OCI-LY1 (cell line): ENCODE data around the gene FBN2.

Experiments
- H2AFZ ChIP-seq: fragments of 200-600 bp; sonication (generic), shearing (Covaris generic); 2 replicates; pipeline ENCODE4 v1.6.0; 2014; ENCODE audit warnings: antibody characterized with exemption, mild to moderate bottlenecking, low read length
- H3F3A ChIP-seq: fragments of 200-600 bp; sonication (generic), shearing (Covaris generic); 2 replicates; pipeline ENCODE4 v1.6.0; 2014; ENCODE audit warnings: mild to moderate bottlenecking, antibody characterized with exemption, low read length, moderate library complexity; ENCODE audit not compliant: insufficient read depth
- H3K27ac ChIP-seq: fragments of 200-600 bp; sonication (generic); 2 replicates; pipeline ENCODE4 v1.5.1; 2014; ENCODE audit warnings: low read length, mixed run types, mild to moderate bottlenecking, low read depth; ENCODE audit not compliant: poor library complexity, severe bottlenecking
- H3K27me3 ChIP-seq: fragments of 200-600 bp; sonication (generic); 2 replicates; pipeline ENCODE4 v1.6.0; 2014; ENCODE audit warnings: antibody characterized with exemption, mild to moderate bottlenecking, low read length, moderate library complexity; ENCODE audit not compliant: insufficient read depth
- H3K36me3 ChIP-seq: fragments of 200-600 bp; sonication (generic); 2 replicates; pipeline ENCODE4 v1.6.1; 2014; ENCODE audit warnings: mild to moderate bottlenecking, antibody characterized with exemption, low read length, moderate library complexity, mixed read lengths; ENCODE audit not compliant: insufficient read depth
- H3K4me1 ChIP-seq: fragments of 200-600 bp; sonication (generic); 2 replicates; pipeline ENCODE4 v1.5.1; 2014; ENCODE audit warnings: mild to moderate bottlenecking, low read length, moderate library complexity; ENCODE audit not compliant: insufficient read depth, severe bottlenecking
- H3K4me2 ChIP-seq: fragments of 200-600 bp; sonication (generic), shearing (Covaris generic); 2 replicates; pipeline ENCODE4 v1.6.1; 2014; ENCODE audit warnings: low read length
- H3K4me3 ChIP-seq: fragments of 200-600 bp; sonication (generic); 2 replicates; pipeline ENCODE4 v1.5.1; 2014; ENCODE audit warnings: low read length, low read depth, mild to moderate bottlenecking, mixed read lengths; ENCODE audit not compliant: poor library complexity, severe bottlenecking
- H3K79me2 ChIP-seq: fragments of 200-600 bp; shearing (Covaris generic); 2 replicates; pipeline ENCODE4 v1.6.1; 2016; ENCODE audit warnings: mixed run types, low read length, mixed read lengths; ENCODE audit not compliant: insufficient read depth
- H3K9ac ChIP-seq: fragments of 200-600 bp; sonication (generic), shearing (Covaris generic); 2 replicates; pipeline ENCODE4 v1.6.1; 2014; ENCODE audit warnings: mild to moderate bottlenecking, low read length, mixed read lengths
- H3K9me2 ChIP-seq: fragments of 200-600 bp; sonication (generic), shearing (Covaris generic); 2 replicates; pipeline ENCODE4 v1.6.1; 2014; ENCODE audit warnings: low read depth, mild to moderate bottlenecking, low read length, mixed read lengths
- H3K9me3 ChIP-seq: fragments of 200-600 bp; shearing (Covaris generic); 2 replicates; pipeline ENCODE4 v1.6.1; 2014; ENCODE audit warnings: low read length, mixed read lengths
- H4K20me1 ChIP-seq: fragments of 200-600 bp; sonication (generic), shearing (Covaris generic); 2 replicates; pipeline ENCODE4 v1.6.0; 2016; ENCODE audit warnings: mild to moderate bottlenecking, low read length; ENCODE audit not compliant: insufficient read depth
- EZH2 ChIP-seq: fragments of 200-600 bp; sonication (generic), shearing (Covaris generic); IDR thresholded peaks from 2 replicates; pipeline ENCODE4 v1.8.0; 2017; ENCODE audit warnings: borderline replicate concordance, mixed run types, mild to moderate bottlenecking, antibody characterized with exemption, low read length, moderate library complexity, mixed read lengths
- TF ChIP-seq, protein P1 (sequence below): fragments of 200-600 bp; sonication (generic), shearing (Covaris generic); IDR thresholded peaks from 2 replicates; pipeline ENCODE4 v1.5.1; 2017; ENCODE audit warnings: mild to moderate bottlenecking, antibody characterized with exemption, low read length, moderate library complexity, mixed read lengths

FBN2 gene

GRCh38 chr5:128384068-128384467, 154.0 kb downstream of the FBN2 start:
- no peaks in the 10 kb centered on the region for H3K9me2 ChIP-seq

DNA sequence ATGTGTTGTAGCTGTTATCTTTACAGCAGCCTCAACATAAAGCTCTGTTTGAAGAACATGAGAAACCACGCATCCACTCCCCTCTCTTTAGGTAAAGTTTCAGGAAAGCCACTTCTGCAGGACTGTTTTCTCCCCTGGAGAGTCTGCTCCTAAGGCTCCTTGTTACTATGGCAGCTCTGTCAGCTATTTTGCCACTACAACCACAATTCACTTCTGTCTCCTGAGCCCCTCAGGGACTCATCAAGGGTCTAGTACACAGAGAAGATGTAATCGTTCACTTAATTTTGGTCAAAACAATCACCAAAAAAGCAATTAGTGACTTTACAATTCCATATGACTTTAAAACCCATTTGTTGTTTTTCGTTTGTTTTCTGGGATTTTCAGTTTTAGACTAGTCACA, 157.7 kb downstream of the FBN2 start:
- H3K4me1 ChIP-seq = no peaks in the 10 kb centered on the region
- H3K9me2 ChIP-seq = no peaks in the 10 kb centered on the region
- no peak overlapping the region for H3K9ac ChIP-seq
- no peaks in the 10 kb centered on the region for H3K36me3 ChIP-seq
- H3F3A ChIP-seq = no peaks in the 10 kb centered on the region
- H3K4me3 ChIP-seq = no peak overlapping the region
- H3K4me2 ChIP-seq = no peak overlapping the region
- no peaks in the 10 kb centered on the region for H4K20me1 ChIP-seq
- no peaks in the 10 kb centered on the region for H3K9me3 ChIP-seq
- H3K79me2 ChIP-seq = no peaks in the 10 kb centered on the region
- no peaks in the 10 kb centered on the region for H3K27me3 ChIP-seq
- H3K27ac ChIP-seq = no peak overlapping the region
- TF ChIP-seq, protein P1, sequence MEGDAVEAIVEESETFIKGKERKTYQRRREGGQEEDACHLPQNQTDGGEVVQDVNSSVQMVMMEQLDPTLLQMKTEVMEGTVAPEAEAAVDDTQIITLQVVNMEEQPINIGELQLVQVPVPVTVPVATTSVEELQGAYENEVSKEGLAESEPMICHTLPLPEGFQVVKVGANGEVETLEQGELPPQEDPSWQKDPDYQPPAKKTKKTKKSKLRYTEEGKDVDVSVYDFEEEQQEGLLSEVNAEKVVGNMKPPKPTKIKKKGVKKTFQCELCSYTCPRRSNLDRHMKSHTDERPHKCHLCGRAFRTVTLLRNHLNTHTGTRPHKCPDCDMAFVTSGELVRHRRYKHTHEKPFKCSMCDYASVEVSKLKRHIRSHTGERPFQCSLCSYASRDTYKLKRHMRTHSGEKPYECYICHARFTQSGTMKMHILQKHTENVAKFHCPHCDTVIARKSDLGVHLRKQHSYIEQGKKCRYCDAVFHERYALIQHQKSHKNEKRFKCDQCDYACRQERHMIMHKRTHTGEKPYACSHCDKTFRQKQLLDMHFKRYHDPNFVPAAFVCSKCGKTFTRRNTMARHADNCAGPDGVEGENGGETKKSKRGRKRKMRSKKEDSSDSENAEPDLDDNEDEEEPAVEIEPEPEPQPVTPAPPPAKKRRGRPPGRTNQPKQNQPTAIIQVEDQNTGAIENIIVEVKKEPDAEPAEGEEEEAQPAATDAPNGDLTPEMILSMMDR = no peak
- no peak for TF ChIP-seq EZH2
- no peak overlapping the region for H2AFZ ChIP-seq

More at GRCh38 chr5:128384068-128384467, 154.0 kb downstream of the FBN2 start:
- Histone ChIP-seq H3F3A (no peaks in the 10 kb centered on the region), H3K4me2 (no peak overlapping the region), H2AFZ (no peak overlapping the region), H3K79me2 (no peaks in the 10 kb centered on the region), H3K4me3 (no peak overlapping the region), H3K4me1 (no peaks in the 10 kb centered on the region), H3K27me3 (no peaks in the 10 kb centered on the region), H3K27ac (no peak overlapping the region), H3K36me3 (no peaks in the 10 kb centered on the region), H3K9ac (no peak overlapping the region), H4K20me1 (no peaks in the 10 kb centered on the region), H3K9me3 (no peaks in the 10 kb centered on the region)
- no peak for TF ChIP-seq EZH2
- TF ChIP-seq, protein P1 = no peak

DNA sequence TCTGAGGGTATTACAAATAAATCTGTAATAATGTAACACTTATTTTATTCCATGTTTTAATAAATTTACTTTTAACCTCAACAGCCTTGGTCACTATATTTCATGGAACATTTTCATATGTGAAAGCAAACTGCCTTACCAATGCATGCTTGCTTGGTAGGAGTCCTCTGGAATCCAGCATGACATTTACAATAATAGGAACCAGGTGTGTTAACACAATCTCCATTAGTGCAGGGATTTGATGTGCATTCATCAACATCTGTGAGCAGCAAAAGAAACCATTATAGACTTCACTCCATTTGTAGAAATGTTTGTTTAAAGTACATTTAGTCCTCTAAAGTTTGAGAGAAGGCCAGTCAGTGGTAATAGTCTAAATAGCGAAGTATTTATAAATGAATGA, 159.4 kb downstream of the FBN2 start:
- no peak for TF ChIP-seq EZH2
- TF ChIP-seq, protein P1 = no peak
- H3K4me2 ChIP-seq = no peak overlapping the region
- H3K36me3 ChIP-seq = no peaks in the 10 kb centered on the region

More for the DNA sequence above, 159.4 kb downstream of the FBN2 start:
- Histone ChIP-seq H2AFZ (no peak overlapping the region), H3K9me2 (no peaks in the 10 kb centered on the region), H4K20me1 (no peaks in the 10 kb centered on the region), H3K9me3 (no peaks in the 10 kb centered on the region), H3K4me1 (no peaks in the 10 kb centered on the region), H3K79me2 (no peaks in the 10 kb centered on the region), H3K4me3 (no peak overlapping the region), H3F3A (no peaks in the 10 kb centered on the region), H3K9ac (no peak overlapping the region), H3K27ac (no peak overlapping the region), H3K27me3 (no peaks in the 10 kb centered on the region)
